ENCODE results near the gene LRP6. TPM values are rescaled to one million over a fixed set of nuclear protein-coding genes. Genes with fewer than 3 reads are reported as not detected.

LRP6 gene
- total RNA-seq, 1 experiment from 2014 or later = 28.1 TPM

DNA sequence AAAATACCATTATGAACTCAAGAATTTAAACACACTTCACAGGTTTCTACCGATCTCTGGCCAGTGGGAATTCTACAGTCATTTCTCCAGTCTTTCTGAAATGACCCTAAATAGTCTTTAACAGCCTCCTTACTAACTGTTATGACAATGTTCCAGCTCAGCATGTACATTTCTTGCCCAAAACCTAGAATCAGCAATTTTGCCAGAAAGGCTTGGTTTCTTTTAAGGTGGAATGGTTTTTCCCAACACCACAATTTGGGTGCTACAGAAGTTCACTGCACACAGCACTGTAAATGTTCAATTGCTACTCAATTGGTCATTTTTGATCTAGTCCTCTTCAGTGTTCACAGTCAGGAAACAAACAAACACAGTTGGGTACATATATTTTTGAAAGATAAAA, 69.7 kb downstream of the LRP6 start:
- H3K4me3 ChIP-seq (replicated peaks in 1 of 2; ENCODE audit: low read depth in 1 of 2, low read length in 2 of 2) = no peak overlapping the region
- no peak overlapping the region for H3K27ac ChIP-seq (ENCODE audit: low read depth, low read length)
- no peak overlapping the region for H3K4me2 ChIP-seq (ENCODE audit: low read length)
- ChIA-PET POLR2A (no interaction called here), RAD21 (ENCODE audit: low non-redundant PET in 1 of 2, low total read pairs in 2 of 2, uncharacterized antibody in 2 of 2, unreplicated experiment in 2 of 2) (no interaction called here), CTCF (no interaction called here)
- DNase-seq (ENCODE audit: low read depth, low spot score) (no peak), ATAC-seq (no peak)
- H3K4me1 ChIP-seq (ENCODE audit: control insufficient read depth in 1 of 2, insufficient read depth in 2 of 2, low read length in 2 of 2) = peaks cover 0 to 7% of the 10 kb centered on the region in 2 experiments; a peak in 1 of 4 replicates
- no peak overlapping the region for H3K9ac ChIP-seq (ENCODE audit: low read length)
- H3K27me3 ChIP-seq (ENCODE audit: insufficient read depth, low read length) = no peaks in the 10 kb centered on the region
- H2AFZ ChIP-seq (ENCODE audit: low read depth, low read length, poor library complexity, severe bottlenecking) = no peak overlapping the region
- no peaks in the 10 kb centered on the region for H3K9me3 ChIP-seq (ENCODE audit: control insufficient read depth in 1 of 2, insufficient read depth in 1 of 2, low read depth in 1 of 2, low read length in 2 of 2)
- H3K9me2 ChIP-seq (ENCODE audit: insufficient read depth) = no peaks in the 10 kb centered on the region
- H4K20me1 ChIP-seq (ENCODE audit: insufficient read depth) = no peaks in the 10 kb centered on the region
- TF ChIP-seq ZFX (IDR thresholded peaks at IDR 0.05) (no peak), JUND (IDR thresholded peaks at IDR 0.05) (no peak), ELF1 (IDR thresholded peaks at IDR 0.05; ENCODE audit: borderline replicate concordance, low read depth) (no peak), SRF (IDR thresholded peaks at IDR 0.05; ENCODE audit: low read depth) (no peak), TCF7L2 (IDR thresholded peaks at IDR 0.05; ENCODE audit: borderline replicate concordance, extremely low read depth, insufficient read depth, insufficient read length) (no peak)
- intact Hi-C loops (cut with micrococcal nuclease) = no loop called here
- no peaks in the 10 kb centered on the region for H3K36me3 ChIP-seq (ENCODE audit: control insufficient read depth in 1 of 2, insufficient read depth in 2 of 2, low read length in 2 of 2)
- H3K79me2 ChIP-seq (ENCODE audit: insufficient read depth, low read length) = no peaks in the 10 kb centered on the region
- no TSS peak for BruUV-seq (replicated peaks)

DNA sequence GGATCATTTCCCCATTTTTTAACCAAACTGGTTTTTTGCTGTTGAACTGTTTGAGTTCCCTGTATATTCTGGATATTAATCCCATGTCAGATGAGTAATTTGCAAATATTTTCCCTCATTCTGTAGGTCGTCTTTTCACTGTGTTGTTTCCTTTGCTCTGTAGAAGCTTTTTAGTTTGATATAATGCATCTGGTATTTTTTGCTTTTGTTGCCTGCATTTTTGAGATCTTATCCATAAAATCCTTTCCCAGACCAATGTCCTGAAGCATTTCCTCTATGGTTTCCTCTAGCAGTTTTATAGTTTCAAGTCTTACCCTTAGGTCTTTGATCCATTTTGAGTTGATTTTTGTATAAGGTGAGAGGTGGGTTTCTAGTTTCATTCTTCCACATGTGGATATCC, 71.3 kb downstream of the LRP6 start:
- TF ChIP-seq ELF1 (IDR thresholded peaks at IDR 0.05; ENCODE audit: borderline replicate concordance, low read depth) (no peak), EZH2phosphoT487 (IDR thresholded peaks at IDR 0.05; ENCODE audit: borderline replicate concordance) (no peak), JUND (IDR thresholded peaks at IDR 0.05) (no peak), CBX3 (IDR thresholded peaks at IDR 0.05; ENCODE audit: low read depth) (no peak), SRF (IDR thresholded peaks at IDR 0.05; ENCODE audit: low read depth) (no peak), EZH2 (IDR thresholded peaks at IDR 0.05) (no peak), SP1 (IDR thresholded peaks at IDR 0.05; ENCODE audit: low read depth) (no peak), RAD21 (IDR thresholded peaks at IDR 0.05; ENCODE audit: low read depth) (no peak), SIN3A (IDR thresholded peaks at IDR 0.05; ENCODE audit: low read depth) (no peak), CEBPB (IDR thresholded peaks at IDR 0.05; ENCODE audit: low read depth) (no peak), ZNF274 (IDR thresholded peaks at IDR 0.05; ENCODE audit: low read depth, low read length) (no peak), FOSL1 (IDR thresholded peaks at IDR 0.05; ENCODE audit: low read depth) (no peak)
- TF ChIP-seq, protein P1, sequence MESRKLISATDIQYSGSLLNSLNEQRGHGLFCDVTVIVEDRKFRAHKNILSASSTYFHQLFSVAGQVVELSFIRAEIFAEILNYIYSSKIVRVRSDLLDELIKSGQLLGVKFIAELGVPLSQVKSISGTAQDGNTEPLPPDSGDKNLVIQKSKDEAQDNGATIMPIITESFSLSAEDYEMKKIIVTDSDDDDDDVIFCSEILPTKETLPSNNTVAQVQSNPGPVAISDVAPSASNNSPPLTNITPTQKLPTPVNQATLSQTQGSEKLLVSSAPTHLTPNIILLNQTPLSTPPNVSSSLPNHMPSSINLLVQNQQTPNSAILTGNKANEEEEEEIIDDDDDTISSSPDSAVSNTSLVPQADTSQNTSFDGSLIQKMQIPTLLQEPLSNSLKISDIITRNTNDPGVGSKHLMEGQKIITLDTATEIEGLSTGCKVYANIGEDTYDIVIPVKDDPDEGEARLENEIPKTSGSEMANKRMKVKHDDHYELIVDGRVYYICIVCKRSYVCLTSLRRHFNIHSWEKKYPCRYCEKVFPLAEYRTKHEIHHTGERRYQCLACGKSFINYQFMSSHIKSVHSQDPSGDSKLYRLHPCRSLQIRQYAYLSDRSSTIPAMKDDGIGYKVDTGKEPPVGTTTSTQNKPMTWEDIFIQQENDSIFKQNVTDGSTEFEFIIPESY (IDR thresholded peaks at IDR 0.05; ENCODE audit: extremely low read depth, insufficient replicate concordance, low read length) = no peak
- TF ChIP-seq, protein P2, sequence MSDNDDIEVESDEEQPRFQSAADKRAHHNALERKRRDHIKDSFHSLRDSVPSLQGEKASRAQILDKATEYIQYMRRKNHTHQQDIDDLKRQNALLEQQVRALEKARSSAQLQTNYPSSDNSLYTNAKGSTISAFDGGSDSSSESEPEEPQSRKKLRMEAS (IDR thresholded peaks at IDR 0.05) = no peak
- Histone ChIP-seq H2AFZ (ENCODE audit: low read depth, low read length, poor library complexity, severe bottlenecking) (no peak overlapping the region), H3K4me1 (ENCODE audit: control insufficient read depth in 1 of 2, insufficient read depth in 2 of 2, low read length in 2 of 2) (peaks cover 0 to 7% of the 10 kb centered on the region in 2 experiments; a peak in 1 of 4 replicates), H3K27me3 (ENCODE audit: insufficient read depth, low read length) (no peaks in the 10 kb centered on the region), H3K36me3 (ENCODE audit: control insufficient read depth in 1 of 2, insufficient read depth in 2 of 2, low read length in 2 of 2) (no peaks in the 10 kb centered on the region), H3K4me2 (ENCODE audit: low read length) (no peak overlapping the region), H3K9ac (ENCODE audit: low read length) (no peak overlapping the region), H4K20me1 (ENCODE audit: insufficient read depth) (no peaks in the 10 kb centered on the region), H3K27ac (ENCODE audit: low read depth, low read length) (no peak overlapping the region), H3K9me3 (ENCODE audit: control insufficient read depth in 1 of 2, insufficient read depth in 1 of 2, low read depth in 1 of 2, low read length in 2 of 2) (no peaks in the 10 kb centered on the region), H3K79me2 (ENCODE audit: insufficient read depth, low read length) (no peaks in the 10 kb centered on the region), H3K4me3 (replicated peaks in 1 of 2; ENCODE audit: low read depth in 1 of 2, low read length in 2 of 2) (no peak overlapping the region), H3K9me2 (ENCODE audit: insufficient read depth) (no peaks in the 10 kb centered on the region)
- ChIA-PET POLR2A (no interaction called here), CTCF (no interaction called here), RAD21 (ENCODE audit: low non-redundant PET in 1 of 2, low total read pairs in 2 of 2, uncharacterized antibody in 2 of 2, unreplicated experiment in 2 of 2) (no interaction called here)
- intact Hi-C loops (cut with micrococcal nuclease) = no loop called here
- BruUV-seq (replicated peaks) = no TSS peak
- ATAC-seq = no peak
- no peak for DNase-seq (ENCODE audit: low read depth, low spot score)

Measured in HCT116 (cell line).